CD4-positive, alpha-beta T cell treated with Interferon alpha-2 for 1 hour (primary cell): ENCODE data around the gene DMPK.
"Not testable (repeated sequence)": the region's sequence is repeated elsewhere in the genome, so short reads cannot be mapped to it uniquely, and the experiment has no call there.

ENCODE experiments used
- DNase-seq, 2 donors: peaks; one replicate each; pipeline ENCODE4 v3.0.0-alpha.2; 2020 to 2022

Gene DMPK

DNA sequence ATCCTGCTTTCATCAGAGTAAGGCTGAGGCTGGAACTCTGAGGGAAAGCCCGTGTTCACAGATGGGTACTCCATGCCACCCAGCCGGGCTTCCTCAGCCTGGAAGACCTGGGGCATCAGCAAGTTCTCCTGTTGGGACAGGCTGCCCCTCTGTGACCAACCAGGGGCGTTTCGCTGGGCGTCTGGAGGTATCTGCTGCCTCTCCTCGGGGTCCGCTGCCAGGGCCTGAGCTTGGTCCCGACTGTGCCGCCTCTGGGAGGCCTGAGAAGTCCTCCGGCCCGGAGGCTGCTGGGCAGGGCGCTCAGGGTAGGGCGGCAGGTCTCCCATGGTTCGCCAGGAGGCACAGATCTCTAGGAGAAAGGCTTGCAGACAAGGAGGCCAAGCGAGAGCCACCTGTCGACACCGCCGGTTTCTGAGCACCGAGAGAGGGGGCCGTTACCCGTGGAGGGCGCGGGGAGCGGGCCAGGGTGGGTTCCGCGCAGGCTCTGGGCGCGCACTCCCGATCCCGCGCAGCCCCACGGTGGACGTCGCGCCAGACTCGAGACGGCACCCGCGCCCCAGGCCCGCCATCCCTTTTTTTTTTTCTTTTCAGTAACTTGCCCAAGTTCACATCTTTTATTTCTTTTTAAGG is 32.7 kb upstream of the DMPK start, which contains the start of gene RSPH6A:
TSS of gene RSPH6A (minus strand) at position 458 of the 630 bp plus-strand sequence. CDS start at position 326, 132 bp downstream.
- no peak for DNase-seq

GRCh38 chr19:45814166-45814780 is 32.0 kb upstream of the DMPK start:
- no peak for DNase-seq

GRCh38 chr19:45812297-45812696 is 30.0 kb upstream of the DMPK start:
- no peak for DNase-seq

- DNase-seq: no peak
Observed at GRCh38 chr19:45809643-45810159, 27.4 kb upstream of the DMPK start.

GRCh38 chr19:45805719-45806118 is 23.4 kb upstream of the DMPK start:
- DNase-seq: no peak

DNA sequence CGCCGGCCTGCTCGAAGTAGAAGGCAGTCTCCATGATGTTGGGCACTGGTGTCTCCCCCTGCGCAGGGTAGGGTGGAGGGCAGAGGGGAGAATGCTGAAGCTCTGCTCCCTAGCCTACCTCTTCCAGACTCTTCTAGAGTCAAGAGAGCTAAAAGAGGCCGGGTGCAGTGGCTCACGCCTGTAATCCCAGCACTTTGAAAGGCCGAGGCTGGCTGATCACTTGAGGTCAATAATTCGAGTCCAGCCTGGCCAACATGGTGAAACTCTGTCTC is 22.6 kb upstream of the DMPK start:
- no peak for DNase-seq

DNA sequence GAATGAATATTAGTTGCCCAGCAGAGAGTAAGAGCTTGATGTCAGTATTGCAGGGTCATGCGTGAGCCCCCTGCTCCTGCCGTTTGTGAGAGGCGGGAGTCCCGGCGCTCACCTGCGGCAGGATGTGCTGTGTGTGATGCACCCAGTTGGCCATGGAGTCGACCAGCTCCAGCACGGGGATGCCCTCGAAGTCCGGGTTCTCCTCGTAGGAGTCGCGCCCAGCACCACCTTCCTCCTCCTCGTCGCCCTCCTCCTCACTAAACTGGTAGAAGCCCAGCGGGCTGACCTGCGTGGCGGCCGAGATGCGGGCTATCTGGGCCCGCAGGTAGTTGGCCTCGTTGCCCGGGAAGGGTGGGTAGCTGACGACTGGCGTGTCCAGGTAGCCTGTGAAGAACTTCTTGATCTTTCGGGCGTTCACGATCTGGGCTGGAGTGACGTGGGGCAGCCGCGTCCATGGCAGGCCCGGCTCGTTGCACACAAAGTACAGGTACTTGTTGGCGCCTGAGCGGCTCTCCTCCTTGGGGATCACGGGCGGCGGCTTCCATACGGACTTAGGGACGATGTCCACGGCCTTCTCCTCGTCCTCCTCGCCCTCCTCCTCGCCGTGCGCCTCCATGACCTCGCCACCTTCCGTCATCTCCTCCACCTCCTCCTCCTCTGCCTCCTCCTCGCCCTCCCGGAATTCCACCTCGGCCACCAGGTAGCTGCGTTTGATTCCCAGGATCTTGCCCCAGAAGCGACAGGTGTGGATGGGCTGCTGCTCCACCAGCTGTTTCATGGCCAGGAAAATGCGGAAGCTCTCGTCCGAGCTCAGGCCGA is 22.1 kb upstream of the DMPK start:
- no peak for DNase-seq

DNA sequence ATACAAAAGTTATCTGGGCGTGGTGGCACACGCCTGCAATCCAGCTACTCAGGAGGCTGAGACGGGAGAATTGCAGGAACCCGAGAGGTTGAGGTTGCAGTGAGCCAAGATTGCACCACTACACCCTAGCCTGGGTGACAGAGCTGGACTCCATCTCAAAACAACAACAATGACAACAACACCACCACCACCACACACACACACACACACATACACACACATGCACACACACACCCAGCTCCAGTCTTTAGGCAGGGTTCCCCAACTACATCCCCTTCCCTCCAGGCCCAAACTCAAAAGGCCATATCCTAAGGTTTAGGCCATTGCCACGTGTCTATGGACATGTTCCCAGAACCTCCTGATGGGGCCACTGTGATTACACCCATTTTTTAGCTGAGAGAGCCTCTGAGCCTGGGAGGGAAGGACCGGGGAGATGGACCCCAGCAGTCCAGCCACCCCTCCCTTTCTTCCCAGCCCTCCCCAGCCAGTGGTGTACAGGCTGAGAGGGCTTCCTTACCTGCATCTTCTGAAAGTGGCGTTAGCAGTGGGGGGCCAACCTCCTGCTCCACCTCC is 19.4 kb upstream of the DMPK start:
- no peak for DNase-seq

GRCh38 chr19:45800070-45800553 is 17.8 kb upstream of the DMPK start:
- DNase-seq: no peak

- not testable (repeated sequence) for DNase-seq
Observed at GRCh38 chr19:45799541-45799940, 17.3 kb upstream of the DMPK start.

DNA sequence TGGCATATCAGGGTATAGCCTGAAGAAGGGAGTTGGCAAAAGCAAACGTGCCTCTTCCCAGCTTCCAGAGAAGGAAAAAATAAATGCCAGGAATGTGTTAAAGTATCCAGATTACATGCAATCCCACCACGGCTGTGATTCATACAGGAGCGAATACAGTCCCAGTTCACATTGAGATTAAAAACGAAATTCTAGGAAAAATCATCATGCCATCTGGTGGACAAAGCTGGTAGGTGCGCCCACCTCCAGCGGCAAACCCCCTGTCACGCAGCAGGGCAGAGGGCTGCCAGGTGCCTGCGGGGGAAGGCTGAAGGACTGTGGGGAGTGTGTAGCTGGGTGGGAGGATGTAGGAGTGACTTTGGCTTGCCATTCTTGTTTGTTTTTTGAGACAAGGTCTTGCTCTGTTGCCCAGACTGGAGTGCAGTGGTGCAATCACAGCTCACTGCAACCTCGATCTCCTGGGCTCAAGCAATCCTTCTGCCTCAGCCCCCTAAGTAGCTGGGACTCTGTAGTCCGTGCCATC is 16.8 kb upstream of the DMPK start:
- peak; percentile 55 to 74 for DNase-seq

GRCh38 chr19:45794627-45795026 is 12.3 kb upstream of the DMPK start:
- DNase-seq: no peak

- no peak for DNase-seq
Observed at GRCh38 chr19:45793876-45794275, 11.6 kb upstream of the DMPK start.

DNA sequence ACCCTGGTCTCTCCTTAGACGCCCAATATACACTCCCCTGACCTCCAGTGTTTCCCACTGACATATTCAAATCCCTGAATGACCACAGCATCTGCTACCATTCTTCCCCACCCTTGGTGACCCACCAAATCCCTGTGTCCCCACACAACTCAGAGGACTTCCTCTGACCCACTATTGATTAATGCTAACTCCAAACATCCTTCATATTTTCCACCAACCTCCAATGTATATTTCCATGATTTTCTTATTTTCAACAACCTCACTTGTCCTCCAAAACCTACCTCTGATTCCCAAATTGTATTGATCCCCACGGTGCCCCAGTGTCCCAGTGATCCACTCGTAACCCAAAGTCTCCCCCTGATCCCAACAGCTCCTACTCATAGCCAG is 10.9 kb upstream of the DMPK start:
- DNase-seq: no peak

DNA sequence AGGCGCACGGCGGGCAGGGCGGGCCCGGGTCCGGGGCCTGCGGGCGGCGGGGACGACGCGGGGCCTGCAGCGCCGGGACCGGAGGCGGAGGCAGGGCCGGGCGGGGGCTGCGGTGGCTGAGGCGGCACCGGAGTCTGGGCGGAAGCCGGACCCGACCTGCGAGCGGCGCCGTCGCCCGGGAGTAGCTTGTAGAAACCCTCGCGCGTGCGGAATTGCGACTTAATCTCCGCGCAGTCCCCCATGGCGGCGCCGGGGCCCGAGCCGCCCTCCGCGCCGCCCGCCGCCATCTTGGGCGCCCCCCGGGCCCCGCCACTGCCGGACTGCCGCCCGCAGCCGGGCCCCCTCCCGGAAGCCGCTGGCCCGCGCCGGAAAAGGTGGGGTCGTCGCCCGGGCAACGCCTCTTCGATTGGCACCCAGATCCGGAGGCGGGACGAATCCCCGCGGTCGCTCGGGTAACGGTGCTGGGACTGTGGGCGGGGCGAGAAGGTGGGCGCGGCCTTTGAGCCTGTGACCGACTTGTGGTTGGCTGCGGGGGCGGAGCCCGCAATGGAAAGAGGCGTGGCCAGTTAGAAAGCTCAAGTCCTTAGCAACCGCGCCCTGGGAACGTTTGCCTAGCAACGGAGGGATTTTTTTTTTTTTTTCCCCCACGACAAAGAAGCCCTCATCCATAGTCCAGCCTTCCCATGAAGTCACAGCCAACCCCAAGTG is 10.3 kb upstream of the DMPK start, which contains the start of gene DMWD:
TSS of gene DMWD (minus strand) at position 376 of the 708 bp plus-strand sequence. CDS start at position 287, 89 bp downstream.
- DNase-seq: peak; percentile 99 to 100

DNA sequence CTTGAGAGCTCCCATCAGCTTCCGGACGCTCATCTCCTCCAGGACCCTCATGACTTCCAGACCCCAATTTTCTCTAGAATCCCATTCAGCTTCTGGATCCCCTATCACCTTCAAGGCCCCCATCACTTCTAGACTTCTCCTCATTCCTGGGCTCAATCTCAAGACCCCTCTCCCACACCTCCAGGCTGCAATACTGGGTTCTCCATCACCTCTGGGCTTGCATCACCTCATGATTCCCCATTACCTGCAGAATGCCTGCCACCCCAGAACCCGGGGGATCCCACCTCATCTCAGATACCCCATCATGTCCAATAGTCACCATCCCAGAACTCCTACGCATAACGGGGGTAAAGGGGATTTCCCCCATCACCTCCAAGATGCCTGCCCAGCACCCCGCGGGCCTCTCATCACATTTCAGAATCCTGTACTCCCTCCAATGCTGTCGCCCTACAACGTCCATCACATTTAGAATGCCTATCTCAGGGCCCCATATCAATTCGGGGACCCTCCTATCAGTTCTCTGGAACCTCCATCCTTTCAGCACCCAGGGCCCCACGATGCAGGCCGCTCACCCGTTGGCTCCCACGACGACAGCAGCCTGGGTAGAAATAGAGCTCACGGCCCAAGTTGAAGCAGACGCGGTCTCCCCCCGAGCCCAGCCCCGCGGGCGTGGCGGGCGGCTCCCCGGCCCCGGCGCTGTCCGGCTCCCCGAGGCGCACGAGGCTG is 9.6 kb upstream of the DMPK start:
- DNase-seq: no peak

- peak; percentile 44 to 53 for DNase-seq
Observed at GRCh38 chr19:45790942-45791341, 8.7 kb upstream of the DMPK start.

DNA sequence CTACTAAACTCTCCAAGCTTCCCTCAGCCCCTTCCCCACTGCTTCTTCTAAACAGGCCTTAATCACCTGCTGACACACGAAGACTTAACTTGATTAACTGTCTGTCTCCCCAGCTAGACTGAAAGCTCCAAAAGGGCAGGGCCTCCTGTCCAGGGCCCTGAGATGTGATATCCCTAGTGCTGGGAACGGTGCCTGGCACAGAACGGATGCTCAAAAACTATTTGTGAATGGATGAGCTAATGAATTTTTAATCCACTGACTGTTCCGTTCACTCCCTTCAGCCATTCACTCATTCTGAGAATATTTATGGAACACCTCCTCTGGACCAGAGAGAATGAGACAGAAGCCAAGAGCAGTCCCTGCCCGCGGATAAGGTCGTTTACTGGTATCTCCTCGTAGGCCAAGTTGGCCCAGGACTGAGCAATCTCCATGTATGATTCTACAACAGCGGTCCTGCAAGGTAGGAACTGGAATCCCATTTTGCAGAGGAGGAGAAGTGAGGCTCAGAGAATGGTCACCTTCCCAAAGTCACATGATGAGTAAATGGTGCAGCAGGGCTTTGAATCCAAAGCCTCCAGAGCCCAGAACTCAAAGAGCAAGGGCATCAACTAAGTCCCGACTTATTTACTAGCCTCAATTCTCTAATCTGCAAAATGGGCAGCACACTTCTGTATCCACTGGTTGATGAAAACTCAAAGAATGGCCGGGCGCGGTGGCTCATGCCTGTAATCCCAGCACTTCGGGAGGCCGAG is 6.9 kb upstream of the DMPK start:
- no peak for DNase-seq

DNA sequence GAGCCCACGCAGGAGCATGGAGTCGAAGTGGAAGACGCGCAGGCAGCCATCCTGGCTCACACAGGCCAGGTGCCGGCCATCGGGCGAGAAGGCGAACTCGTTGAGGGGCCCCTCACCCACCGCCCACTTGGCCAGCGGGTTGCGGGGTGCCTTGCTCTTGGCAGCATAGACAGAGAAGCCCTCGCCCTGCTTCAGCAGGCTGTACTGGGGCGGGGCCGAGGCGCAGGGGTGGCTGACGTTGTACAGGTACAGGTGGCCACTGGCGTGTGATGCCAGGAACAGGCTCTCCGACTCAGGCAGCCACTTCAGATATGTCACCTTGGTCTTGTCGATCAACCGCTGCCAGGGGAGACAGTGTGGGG is 4.2 kb upstream of the DMPK start:
- DNase-seq: no peak

DNA sequence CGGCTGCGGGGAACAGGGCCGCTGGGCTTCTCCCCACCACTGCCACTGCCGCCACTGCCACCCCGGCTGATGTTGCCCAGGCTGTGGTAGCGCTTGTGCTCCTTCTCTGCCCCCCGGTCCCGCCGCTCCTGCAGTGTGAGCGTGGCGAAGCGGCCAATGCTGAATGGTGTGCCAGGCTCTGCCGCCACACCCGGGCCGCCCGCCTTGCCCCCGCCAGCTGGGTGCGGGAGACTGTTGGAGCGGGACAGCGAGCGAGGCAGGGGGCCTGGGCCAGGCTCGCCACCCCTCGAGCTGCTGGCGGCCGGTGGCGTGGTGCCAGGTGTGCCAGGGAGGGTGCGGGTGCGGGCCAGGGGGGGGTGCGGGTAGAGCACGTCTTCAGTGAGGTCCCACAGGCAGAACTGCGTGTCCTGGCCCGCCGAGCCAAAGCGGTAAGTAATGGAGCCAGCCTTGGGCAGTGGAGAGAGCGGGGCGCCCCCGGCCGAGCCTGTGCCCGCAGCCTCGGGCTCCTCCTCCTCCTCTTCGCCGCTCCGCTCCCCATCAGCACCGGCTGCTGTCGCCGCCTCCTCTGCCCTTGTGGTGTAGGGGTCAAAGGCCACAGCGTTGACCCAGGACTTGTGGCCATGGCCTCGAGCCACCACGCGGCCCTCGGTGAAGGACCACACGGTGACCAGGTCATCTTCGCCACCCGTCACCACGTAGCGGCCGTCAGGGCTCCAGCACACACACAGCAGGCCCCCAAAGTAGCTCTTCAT is 3.7 kb upstream of the DMPK start:
- DNase-seq: no peak
